ENCODE results near the gene DRC1. TPM values are rescaled to one million over a fixed set of nuclear protein-coding genes. Genes with fewer than 3 reads are reported as not detected.

Gene DRC1
- polyA plus RNA-seq, 1 experiment, result 0.05 TPM

DNA sequence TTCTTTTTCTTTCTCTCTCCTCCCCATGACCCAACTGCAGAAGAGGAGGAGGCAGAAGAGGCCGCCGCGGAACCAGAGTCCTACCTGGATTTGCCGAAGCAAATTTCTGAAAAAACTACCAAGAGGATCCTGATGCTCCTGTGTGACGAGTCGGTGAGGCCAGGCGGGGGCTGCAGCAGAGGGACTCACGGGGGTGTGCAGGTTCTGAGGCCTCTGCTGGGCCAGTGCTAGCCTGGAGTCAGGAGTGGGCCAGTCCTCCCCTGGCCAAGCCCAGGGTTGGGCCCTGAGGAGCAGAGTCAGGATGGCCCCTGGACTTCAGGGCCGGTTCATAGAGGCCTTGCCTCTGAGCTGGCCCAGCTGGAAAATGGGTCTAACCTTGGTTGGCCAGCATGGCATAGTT, 46.9 kb downstream of the DRC1 start:
- CTCF ChIA-PET, result no interaction called here

DNA sequence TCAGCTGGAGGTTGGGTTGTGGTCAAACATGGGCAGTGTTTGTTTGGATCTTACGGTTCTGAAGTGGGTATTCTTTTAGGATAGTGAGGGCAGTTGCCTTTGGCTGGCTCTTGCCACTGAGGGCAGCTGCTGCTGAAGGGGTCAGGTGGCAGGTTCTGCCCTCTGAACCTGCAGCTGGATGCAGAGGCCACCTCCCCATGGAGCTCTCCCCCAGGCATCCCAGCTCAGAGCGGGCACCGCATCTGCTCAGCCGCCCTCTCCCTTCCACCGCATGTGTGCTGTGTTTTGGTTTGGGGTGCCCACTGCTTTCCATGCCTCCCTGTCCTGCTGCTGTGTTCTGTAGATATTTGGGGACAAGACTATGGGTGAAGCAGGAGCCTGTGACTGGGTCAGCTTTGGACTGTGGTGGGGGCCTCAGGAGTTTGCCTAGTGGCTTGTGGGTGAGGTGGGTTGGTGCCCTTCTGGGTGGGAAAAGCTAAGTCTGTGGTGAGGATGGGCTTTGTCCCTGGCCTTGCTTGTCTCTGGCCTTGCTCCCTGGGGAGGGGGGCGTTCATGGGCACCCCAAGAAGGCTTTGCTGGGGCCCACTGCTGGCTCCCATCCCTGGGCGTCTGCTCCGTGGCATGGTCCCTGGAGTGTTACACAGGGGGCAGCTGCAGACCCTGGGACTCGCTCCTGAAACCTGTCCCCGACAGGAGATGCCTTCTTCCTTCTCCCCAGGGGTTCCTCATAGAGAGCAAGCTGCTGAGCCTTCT, 47.7 kb downstream of the DRC1 start:
- ChIA-PET POLR2A (no interaction called here), CTCF (no interaction called here)
- no peak for DNase-seq (ENCODE audit: low read depth)
- Histone ChIP-seq H3K4me3 (ENCODE audit: low read depth, low read length) (no peak overlapping the region), H3K36me3 (ENCODE audit: control insufficient read depth, insufficient read depth, low read length) (no peaks in the 10 kb centered on the region), H3K27me3 (ENCODE audit: control insufficient read depth, insufficient read depth, low read length) (peaks cover 2% of the 10 kb centered on the region)
- TF ChIP-seq, protein P1, sequence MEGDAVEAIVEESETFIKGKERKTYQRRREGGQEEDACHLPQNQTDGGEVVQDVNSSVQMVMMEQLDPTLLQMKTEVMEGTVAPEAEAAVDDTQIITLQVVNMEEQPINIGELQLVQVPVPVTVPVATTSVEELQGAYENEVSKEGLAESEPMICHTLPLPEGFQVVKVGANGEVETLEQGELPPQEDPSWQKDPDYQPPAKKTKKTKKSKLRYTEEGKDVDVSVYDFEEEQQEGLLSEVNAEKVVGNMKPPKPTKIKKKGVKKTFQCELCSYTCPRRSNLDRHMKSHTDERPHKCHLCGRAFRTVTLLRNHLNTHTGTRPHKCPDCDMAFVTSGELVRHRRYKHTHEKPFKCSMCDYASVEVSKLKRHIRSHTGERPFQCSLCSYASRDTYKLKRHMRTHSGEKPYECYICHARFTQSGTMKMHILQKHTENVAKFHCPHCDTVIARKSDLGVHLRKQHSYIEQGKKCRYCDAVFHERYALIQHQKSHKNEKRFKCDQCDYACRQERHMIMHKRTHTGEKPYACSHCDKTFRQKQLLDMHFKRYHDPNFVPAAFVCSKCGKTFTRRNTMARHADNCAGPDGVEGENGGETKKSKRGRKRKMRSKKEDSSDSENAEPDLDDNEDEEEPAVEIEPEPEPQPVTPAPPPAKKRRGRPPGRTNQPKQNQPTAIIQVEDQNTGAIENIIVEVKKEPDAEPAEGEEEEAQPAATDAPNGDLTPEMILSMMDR (IDR thresholded peaks at IDR 0.05; ENCODE audit: insufficient read depth, low read depth, low read length), result no peak

More for the DNA sequence above, 46.9 kb downstream of the DRC1 start:
- no peaks in the 10 kb centered on the region for H3K36me3 ChIP-seq (ENCODE audit: control insufficient read depth, insufficient read depth, low read length)
- no peak for DNase-seq (ENCODE audit: low read depth)
- POLR2A ChIA-PET, result no interaction called here
- TF ChIP-seq, protein P1 (IDR thresholded peaks at IDR 0.05; ENCODE audit: insufficient read depth, low read depth, low read length), result no peak
- no peak overlapping the region for H3K4me3 ChIP-seq (ENCODE audit: low read depth, low read length)
- H3K27me3 ChIP-seq (ENCODE audit: control insufficient read depth, insufficient read depth, low read length), result peaks cover 2% of the 10 kb centered on the region

DNA sequence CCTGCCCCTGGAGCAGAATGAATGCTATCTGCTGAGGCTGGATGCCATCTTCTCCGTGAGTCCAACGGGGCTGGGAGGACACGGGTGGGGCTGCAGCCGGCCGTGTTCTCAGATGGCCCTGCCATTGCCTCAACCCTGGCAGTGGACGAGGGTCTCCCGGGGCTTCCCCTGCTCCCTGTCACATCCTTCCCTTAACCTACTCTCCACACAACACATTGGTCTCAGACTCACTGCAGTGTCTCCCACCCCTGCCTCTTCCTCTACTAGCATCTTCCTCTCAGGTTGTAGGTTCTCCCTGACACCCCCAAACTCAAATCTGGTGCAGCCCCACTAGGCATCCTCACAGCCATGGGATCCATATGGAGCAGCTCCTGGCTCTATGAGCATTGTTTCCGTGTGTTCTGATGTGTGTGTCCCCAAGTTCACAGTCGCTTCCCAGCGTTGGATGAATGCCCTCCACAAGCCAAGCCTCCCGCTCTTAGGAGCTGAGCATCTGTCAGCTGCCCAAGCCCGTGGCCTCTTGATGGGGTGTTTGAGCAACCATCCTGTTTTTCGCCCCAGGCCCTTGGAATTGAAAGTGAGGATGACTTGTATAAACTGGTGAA, 48.4 kb downstream of the DRC1 start:
- POLR2A ChIA-PET, result no interaction called here
- H3K4me3 ChIP-seq (ENCODE audit: low read depth, low read length), result no peak overlapping the region
- CTCF ChIA-PET, result no interaction called here
- no peaks in the 10 kb centered on the region for H3K36me3 ChIP-seq (ENCODE audit: control insufficient read depth, insufficient read depth, low read length)
- peaks cover 2% of the 10 kb centered on the region for H3K27me3 ChIP-seq (ENCODE audit: control insufficient read depth, insufficient read depth, low read length)
- TF ChIP-seq, protein P1 (IDR thresholded peaks at IDR 0.05; ENCODE audit: insufficient read depth, low read depth, low read length), result no peak
- no peak for DNase-seq (ENCODE audit: low read depth)

DNA sequence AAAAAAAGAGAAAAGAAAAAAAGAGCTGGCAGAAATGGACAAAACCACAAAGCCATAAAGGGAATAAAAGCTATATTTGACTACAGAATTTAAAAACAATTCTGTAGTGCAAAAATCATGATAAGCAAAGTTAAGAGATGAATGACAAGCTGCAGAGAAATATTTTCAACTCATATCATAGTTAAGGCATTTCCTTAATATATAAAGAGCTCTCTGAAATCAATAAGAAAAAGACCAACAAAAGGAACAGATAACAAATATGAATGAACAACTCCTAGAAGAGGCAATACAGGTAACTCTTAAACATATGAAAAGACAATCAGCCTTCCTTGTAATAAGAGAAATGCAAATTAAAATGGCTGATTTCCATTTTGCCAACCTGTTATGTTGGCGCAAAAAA, 50.0 kb downstream of the DRC1 start:
- POLR2A ChIA-PET, result no interaction called here
- H3K36me3 ChIP-seq (ENCODE audit: control insufficient read depth, insufficient read depth, low read length), result no peaks in the 10 kb centered on the region
- TF ChIP-seq, protein P1 (IDR thresholded peaks at IDR 0.05; ENCODE audit: insufficient read depth, low read depth, low read length), result no peak
- DNase-seq (ENCODE audit: low read depth), result no peak
- H3K4me3 ChIP-seq (ENCODE audit: low read depth, low read length), result no peak overlapping the region
- H3K27me3 ChIP-seq (ENCODE audit: control insufficient read depth, insufficient read depth, low read length), result peaks cover 2% of the 10 kb centered on the region
- CTCF ChIA-PET, result interaction anchor here (0.6 to 1.5 kb wide), 2 partner anchors 11 to 33 kb away, joined by 3 to 5 read pairs; no protein-coding TSS in a partner anchor

DNA sequence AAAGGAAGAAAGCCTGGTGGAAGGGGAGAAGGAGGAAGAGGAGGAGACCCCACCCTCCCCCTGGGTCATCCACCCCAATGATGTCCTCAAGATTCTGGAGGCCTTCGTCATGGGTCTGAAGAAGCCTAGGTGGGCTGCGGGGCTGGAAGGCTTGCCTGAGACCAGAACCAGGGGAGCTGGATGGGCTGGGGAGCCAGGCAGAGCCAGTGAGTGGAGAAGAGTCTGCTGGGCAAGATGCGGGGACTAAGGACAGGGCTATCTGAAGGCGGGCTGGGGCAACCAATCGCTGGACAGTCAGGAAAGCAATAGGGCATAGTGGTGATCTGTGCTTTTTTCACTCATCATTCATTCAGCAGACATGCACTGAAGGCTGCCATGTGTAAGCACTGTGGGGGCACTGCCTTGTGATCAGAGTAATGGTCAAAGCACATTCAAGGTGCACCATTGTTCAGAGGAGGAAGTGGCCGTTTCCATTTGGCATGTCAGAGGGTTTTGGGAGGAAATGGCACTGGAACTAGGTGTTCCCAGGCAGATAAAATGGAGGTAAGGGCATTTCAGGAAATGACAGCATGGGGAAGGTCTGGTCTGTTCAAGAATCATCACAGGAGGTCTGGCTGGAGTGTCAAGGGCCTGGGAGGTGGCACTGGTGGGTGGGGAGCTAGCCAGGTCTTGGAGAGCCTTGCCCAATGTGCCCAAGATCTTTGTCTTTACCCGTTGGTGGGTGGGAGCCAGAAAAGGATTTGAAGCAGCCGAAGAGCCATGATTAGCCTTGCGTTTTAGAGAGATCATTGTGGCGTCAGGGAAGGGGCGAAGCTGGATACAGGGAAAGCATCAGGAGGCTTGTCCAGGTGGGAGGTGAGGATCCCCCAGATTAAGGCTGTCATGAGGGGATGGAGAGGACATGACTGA, 52.0 kb downstream of the DRC1 start:
- H3K36me3 ChIP-seq (ENCODE audit: control insufficient read depth, insufficient read depth, low read length), result no peaks in the 10 kb centered on the region
- POLR2A ChIA-PET, result no interaction called here
- no peak for DNase-seq (ENCODE audit: low read depth)
- H3K4me3 ChIP-seq (ENCODE audit: low read depth, low read length), result no peak overlapping the region
- CTCF ChIA-PET, result no interaction called here
- H3K27me3 ChIP-seq (ENCODE audit: control insufficient read depth, insufficient read depth, low read length), result peaks cover 2% of the 10 kb centered on the region
- TF ChIP-seq, protein P1 (IDR thresholded peaks at IDR 0.05; ENCODE audit: insufficient read depth, low read depth, low read length), result no peak
